H1 (cell line): ENCODE measurements around the gene RBM47. TPM values are rescaled to one million over a fixed set of nuclear protein-coding genes. Genes with fewer than 3 reads are reported as not detected.

Source experiments
- CBX8 ChIP-seq: fragments of 300-800, 300-1000 bp; sonication (generic); IDR thresholded peaks from 2 replicates; pipeline ENCODE4 v1.7.1; 2016; ENCODE audit warnings: low read depth, low read length, borderline replicate concordance
- CEBPB ChIP-seq: IDR thresholded peaks from 2 replicates; pipeline ENCODE4 v1.6.1; 2012; ENCODE audit warnings: low read depth, low read length
- CHD1 ChIP-seq: IDR thresholded peaks from 2 replicates; pipeline ENCODE4 v1.6.1; 2012; ENCODE audit warnings: low read depth, low read length, improper control_type of control experiment
- HDAC2 ChIP-seq, 2 experiments: fragments of 300-600 bp in 1 of 2; sonication (generic) in 1 of 2; IDR thresholded peaks; 2 replicates each; pipeline ENCODE4 v1.6.1; 2011 to 2012; ENCODE audit warnings: low read depth in 2 of 2, low read length in 2 of 2, mild to moderate bottlenecking in 2 of 2, moderate library complexity in 2 of 2, borderline replicate concordance in 1 of 2, inconsistent platforms in 1 of 2
- RNF2 ChIP-seq: fragments of 200-900, 300-1000 bp; sonication (generic); IDR thresholded peaks from 2 replicates; pipeline ENCODE4 v1.7.1; 2016; ENCODE audit warnings: borderline replicate concordance, low read depth, mild to moderate bottlenecking, antibody characterized with exemption, low read length; ENCODE audit not compliant: poor library complexity, severe bottlenecking; ENCODE audit errors: missing control alignments
- SIX5 ChIP-seq: IDR thresholded peaks from 2 replicates; pipeline ENCODE4 v1.6.1; 2011; ENCODE audit warnings: mild to moderate bottlenecking, low read depth, low read length
- TEAD4 ChIP-seq: IDR thresholded peaks from 2 replicates; pipeline ENCODE4 v1.6.1; 2012; ENCODE audit warnings: low read depth, low read length, inconsistent platforms, mixed read lengths
- polyA plus RNA-seq, 7 experiments: library from polyadenylated mRNA; depleted of rRNA in 3 of 7; stranded (reverse) in 5 of 7; unstranded in 2 of 7; fragments of >200 nt in 5 of 7; fragments of 200-250 nt in 2 of 7; gene quantifications; 1 replicate in 5 of 7; 2 replicates in 1 of 7; 4 replicates in 1 of 7; pipeline versions ENCODE4 v1.2.1 to v1.2.3, GENCODE V29; 2011 to 2013; ENCODE audit warnings: missing spikeins in 2 of 7, mixed read lengths in 2 of 7
- total RNA-seq: library from RNA; stranded (reverse); fragmentation: NEBNext Ultra II Directional; extraction: Animal tissue kit (Norgen Biotek cat#: 25700); gene quantifications from 2 replicates; pipeline ENCODE4 v1.2.1, GENCODE V29; 2021
- TF ChIP-seq, protein P1 (sequence below): fragments of 300-600 bp; sonication (generic); IDR thresholded peaks from 2 replicates; pipeline ENCODE4 v1.7.1; 2012; ENCODE audit warnings: low read length, moderate library complexity, mild to moderate bottlenecking, inconsistent platforms; ENCODE audit not compliant: insufficient replicate concordance

RBM47 gene
- total and polyA plus RNA-seq, 2 of the 8 experiments (the other 6 are each of a cell fraction or from before 2014, with no cell fraction given): 42.8 to 78.9 TPM

DNA sequence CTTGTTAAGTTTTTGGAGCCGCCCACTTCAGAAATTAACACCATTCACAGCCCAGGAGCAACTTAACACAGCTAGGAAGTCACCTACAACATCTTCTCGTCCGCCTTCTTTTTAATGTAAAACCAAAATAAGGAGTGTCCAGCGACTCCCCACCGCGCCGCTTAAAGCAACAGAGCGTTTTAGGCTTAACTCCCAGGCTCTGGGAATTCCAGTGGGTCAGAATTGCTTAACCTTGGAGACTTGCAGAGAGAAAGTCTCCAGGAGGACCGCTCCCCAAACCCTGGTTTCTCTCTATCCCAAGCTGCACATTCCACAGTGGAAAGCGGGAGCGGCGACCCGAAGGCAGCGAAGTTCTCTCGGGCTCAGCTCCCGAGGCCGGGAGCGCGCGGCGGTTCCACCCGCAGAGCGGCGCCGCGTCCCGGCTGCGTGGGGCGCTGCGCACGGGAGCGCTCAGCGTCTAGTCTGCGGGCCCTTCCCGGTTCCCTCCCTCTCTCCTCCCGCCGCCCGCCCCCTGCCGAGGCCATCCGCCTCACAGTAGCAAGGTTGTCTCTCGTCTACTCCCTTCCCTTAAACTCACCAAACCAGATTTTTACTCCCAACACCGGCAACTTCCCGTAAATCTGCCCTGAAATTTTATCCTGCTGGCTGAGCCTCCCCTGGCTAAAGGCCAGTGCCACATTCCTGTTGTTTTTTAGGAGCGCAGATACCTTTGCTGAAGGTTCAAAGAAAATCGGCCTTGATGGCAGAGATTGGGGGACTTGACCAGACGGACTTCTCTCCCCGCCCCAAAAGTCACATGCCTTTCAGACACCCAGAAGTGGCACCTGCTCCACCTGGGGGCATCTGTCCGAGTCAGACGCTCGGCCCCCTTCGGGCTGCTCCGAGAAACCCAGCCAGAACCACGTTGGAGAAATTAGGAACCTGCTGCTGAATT lies at the start of gene RBM47 (continued):
- TF ChIP-seq, protein P1, sequence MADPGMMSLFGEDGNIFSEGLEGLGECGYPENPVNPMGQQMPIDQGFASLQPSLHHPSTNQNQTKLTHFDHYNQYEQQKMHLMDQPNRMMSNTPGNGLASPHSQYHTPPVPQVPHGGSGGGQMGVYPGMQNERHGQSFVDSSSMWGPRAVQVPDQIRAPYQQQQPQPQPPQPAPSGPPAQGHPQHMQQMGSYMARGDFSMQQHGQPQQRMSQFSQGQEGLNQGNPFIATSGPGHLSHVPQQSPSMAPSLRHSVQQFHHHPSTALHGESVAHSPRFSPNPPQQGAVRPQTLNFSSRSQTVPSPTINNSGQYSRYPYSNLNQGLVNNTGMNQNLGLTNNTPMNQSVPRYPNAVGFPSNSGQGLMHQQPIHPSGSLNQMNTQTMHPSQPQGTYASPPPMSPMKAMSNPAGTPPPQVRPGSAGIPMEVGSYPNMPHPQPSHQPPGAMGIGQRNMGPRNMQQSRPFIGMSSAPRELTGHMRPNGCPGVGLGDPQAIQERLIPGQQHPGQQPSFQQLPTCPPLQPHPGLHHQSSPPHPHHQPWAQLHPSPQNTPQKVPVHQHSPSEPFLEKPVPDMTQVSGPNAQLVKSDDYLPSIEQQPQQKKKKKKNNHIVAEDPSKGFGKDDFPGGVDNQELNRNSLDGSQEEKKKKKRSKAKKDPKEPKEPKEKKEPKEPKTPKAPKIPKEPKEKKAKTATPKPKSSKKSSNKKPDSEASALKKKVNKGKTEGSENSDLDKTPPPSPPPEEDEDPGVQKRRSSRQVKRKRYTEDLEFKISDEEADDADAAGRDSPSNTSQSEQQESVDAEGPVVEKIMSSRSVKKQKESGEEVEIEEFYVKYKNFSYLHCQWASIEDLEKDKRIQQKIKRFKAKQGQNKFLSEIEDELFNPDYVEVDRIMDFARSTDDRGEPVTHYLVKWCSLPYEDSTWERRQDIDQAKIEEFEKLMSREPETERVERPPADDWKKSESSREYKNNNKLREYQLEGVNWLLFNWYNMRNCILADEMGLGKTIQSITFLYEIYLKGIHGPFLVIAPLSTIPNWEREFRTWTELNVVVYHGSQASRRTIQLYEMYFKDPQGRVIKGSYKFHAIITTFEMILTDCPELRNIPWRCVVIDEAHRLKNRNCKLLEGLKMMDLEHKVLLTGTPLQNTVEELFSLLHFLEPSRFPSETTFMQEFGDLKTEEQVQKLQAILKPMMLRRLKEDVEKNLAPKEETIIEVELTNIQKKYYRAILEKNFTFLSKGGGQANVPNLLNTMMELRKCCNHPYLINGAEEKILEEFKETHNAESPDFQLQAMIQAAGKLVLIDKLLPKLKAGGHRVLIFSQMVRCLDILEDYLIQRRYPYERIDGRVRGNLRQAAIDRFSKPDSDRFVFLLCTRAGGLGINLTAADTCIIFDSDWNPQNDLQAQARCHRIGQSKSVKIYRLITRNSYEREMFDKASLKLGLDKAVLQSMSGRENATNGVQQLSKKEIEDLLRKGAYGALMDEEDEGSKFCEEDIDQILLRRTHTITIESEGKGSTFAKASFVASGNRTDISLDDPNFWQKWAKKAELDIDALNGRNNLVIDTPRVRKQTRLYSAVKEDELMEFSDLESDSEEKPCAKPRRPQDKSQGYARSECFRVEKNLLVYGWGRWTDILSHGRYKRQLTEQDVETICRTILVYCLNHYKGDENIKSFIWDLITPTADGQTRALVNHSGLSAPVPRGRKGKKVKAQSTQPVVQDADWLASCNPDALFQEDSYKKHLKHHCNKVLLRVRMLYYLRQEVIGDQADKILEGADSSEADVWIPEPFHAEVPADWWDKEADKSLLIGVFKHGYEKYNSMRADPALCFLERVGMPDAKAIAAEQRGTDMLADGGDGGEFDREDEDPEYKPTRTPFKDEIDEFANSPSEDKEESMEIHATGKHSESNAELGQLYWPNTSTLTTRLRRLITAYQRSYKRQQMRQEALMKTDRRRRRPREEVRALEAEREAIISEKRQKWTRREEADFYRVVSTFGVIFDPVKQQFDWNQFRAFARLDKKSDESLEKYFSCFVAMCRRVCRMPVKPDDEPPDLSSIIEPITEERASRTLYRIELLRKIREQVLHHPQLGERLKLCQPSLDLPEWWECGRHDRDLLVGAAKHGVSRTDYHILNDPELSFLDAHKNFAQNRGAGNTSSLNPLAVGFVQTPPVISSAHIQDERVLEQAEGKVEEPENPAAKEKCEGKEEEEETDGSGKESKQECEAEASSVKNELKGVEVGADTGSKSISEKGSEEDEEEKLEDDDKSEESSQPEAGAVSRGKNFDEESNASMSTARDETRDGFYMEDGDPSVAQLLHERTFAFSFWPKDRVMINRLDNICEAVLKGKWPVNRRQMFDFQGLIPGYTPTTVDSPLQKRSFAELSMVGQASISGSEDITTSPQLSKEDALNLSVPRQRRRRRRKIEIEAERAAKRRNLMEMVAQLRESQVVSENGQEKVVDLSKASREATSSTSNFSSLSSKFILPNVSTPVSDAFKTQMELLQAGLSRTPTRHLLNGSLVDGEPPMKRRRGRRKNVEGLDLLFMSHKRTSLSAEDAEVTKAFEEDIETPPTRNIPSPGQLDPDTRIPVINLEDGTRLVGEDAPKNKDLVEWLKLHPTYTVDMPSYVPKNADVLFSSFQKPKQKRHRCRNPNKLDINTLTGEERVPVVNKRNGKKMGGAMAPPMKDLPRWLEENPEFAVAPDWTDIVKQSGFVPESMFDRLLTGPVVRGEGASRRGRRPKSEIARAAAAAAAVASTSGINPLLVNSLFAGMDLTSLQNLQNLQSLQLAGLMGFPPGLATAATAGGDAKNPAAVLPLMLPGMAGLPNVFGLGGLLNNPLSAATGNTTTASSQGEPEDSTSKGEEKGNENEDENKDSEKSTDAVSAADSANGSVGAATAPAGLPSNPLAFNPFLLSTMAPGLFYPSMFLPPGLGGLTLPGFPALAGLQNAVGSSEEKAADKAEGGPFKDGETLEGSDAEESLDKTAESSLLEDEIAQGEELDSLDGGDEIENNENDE: peak; percentile 57
- TF ChIP-seq SIX5 (no peak), CHD1 (peak; percentile 28; the same call in 1 of the 2 replicates), HDAC2 (IDR thresholded peaks at IDR 0.05; ENCODE audit: borderline replicate concordance in 1 of 2, low read depth in 2 of 2, low read length in 2 of 2) (peak; percentile 26 to 63; a peak in 2 of 4 replicates), CBX8 (no peak), CEBPB (peak; percentile 92), TEAD4 (peak; percentile 42; the same call in 1 of the 2 replicates), RNF2 (no peak)
